OCI-M1 (cell line): Measurements from ENCODE around the gene MTM1.
A peak's percentile ranks its signal among the peaks of the same experiment; 100 is the strongest.

Experiments used
- DNase-seq: peaks from one replicate; lab custom pipeline; 2025; lab: John Stamatoyannopoulos, UW

Gene MTM1

DNA sequence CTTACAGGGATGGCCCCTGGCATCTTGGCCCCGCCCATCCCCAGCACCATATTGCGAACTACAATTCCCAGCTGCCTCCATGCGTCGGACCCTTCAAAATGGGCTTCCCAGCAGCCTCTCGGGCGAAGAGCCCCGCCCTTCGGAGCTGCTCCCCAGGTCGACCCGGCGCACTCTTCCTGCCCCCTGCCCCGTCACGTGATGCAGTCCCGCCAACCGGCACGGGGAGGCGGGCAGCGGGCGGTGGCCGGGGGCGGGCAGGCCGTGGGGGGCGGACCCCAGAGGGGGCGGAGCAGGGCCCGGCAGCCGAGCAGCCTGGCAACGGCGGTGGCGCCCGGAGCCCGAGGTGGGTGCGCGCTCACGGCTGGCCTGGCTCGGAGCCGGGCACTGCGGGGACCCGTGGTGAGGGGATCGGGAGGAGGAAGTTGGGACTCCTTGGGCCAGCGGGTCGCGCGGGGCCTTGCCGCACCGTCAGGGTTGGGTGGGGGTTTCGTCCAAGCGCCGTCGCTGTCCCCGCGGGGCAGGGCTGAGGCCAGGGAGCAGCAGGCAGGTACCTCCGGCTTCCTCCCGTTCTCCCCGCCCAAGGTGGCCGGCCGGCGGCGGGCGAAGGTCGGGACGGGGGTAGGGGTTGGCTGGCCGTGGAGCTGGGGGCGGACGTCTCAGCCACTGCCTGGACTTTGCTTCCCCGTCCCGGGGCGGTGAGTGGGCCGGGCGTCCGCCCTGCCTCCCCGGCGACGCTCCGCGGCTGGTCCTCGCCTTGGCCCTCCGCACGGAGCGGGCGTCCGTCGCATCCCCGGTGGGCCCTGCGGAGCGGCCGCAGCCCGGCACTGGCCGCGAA is at the start of gene MTM1:
Gene MTM1, plus strand, starts transcription at position 302 of the 835 bp plus-strand sequence. CDS start 23,994 bp downstream, outside the sequence.
- peak; percentile 97 for DNase-seq

DNA sequence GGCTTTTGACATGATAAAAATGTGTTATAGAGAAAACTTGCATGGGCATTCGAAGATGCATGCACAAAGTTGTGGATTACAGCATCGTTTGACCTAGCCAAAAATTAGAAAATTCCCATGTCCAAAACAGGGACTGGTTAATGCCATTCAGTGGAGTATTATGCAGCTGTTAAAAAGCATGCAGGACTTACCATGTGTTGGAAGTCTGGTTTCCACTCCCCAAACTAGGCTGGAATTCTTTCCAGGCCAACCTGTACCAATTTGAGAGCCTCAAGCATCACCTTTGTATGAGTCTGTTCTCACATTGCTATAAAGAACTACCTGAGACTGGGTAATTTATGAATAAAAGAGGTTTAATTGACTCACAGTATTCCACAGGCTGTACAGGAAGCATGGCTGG is 45.9 kb upstream of the MTM1 start:
- DNase-seq: no peak

DNA sequence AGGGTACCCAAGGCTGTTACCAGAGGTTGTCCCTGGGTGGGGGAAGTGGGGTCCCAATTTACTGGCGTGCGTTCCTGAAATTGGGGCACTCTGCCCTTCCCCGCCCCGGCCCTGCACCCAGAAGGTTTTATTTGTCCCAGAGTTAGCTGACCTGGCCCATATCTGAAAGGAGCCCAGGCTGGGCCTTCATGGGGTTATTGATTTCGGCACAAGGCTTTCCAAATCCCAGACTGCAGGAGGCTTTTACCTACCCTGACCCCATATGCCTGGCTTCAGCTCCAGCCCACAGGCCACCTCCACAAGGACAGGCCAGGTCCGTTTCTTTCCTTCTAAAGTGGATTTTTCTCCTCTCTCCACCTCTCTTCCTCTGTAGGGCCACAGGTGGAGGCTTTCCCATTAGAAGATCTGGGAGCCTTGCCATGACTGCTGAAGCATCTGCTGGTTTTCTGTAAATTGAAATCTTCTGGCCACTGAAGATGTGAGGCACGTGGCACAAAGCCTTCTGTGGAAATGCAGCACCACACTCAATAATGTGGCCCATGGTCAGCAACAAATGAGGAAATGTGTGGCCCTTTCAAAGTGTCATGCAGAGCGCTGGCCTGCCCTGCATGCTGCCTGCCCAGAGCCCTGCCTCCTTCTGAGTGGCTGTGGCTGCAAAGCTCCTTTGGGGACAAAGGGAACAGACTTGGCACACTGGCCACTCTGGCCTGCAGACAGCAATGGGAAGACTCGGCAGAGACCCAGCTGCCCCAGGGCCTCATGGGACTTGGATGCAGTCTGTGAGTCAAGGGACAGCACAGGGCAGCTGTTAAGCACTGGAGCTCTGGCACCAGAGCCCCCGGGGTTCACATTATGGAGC is 43.1 kb upstream of the MTM1 start:
- no peak for DNase-seq

DNA sequence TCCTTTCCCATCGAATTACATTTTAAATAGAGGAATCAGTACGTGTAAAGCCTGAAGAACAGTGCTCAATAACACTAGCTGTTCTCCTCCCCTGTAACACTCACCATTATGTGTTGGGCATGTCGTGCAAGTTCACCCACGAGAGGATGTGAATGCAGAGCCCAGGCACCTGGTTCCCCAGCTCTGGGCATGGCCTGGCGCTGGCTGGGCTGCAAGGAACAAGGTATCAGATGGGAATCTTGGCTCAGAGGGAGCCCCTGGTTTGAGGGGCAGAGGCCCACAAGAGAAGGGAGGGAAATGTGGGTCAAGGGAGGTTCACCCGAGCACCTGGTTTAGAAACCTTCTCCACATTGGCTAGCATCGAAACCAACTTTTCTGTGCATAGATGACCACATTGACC is 41.7 kb upstream of the MTM1 start:
- no peak for DNase-seq

DNA sequence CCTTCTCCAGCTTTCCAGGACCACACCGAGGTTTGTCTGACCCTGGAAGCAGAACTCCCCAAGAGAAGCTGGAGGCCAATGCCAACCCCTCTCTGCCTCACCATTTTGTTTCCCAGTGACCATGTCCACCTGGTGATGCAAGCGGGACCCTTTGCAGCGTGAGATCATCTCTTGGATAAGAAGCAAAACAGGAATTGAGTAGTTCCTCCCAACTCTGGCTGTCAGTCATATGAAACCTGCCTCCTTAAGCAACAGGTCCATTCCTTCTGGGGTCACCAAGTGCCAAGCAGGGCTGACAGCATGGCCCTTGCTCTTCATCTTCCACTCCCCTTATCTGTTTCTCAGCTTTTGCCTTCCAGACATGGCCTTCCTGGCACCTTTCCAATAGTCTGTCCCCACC is 41.3 kb upstream of the MTM1 start:
- DNase-seq: no peak

DNA sequence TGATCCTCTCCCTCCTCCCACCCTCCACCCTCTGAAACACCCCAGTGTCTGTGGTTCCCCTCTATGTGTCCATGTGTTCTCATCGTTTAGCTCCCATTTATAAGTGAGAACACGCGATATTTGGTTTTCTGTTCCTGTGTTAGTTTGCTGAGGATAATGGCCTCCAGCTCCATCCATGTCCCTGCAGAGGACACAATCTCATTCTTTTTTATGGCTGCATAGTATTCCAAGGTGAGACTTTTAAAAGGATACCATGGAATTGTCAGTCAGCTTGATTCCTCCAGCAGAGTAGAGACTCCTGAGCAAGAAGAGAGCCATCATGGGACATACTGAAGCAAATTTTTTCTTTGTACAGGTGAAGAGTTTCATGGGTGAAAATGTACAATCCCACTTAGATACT is 38.8 kb upstream of the MTM1 start:
- DNase-seq: no peak

DNA sequence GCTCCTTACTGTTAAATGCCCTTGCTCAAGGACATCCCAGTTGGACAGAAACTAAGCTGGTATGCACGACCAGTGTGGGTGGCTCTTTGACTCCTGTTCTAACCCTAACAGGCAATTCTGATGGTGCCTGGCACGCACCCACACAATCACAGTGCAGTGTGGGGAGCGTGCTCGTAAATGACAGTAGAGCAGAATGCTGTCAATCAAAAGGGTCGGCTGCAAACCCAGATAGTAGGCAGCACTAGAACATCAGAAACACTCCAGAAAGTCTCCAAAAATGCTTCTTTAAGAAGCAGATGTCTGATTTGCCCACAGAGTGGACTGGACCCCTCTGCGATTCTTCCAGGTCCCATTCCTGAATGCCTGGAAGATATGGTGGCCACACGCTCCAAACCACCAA is 37.6 kb upstream of the MTM1 start:
- no peak for DNase-seq

DNA sequence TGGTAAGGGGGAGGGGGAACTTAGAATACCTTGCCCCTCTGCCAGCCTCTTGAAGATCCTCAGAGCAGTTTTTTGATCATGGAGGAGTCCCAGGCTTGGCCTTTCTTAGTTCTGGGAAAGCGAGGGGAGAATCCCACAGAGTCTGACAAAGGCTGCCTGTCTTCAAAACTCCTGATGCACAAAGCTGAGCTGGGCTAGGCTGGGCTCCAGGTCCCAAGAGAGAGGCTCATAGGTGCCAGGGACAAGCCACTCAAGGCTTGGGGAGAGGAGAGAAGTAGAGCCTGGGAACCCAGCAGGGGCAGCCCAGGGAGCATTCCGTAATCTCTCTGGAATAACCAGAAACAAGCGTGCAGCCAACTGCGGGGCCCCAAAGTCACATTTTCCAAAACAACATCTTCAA is 37.0 kb upstream of the MTM1 start:
- no peak for DNase-seq

DNA sequence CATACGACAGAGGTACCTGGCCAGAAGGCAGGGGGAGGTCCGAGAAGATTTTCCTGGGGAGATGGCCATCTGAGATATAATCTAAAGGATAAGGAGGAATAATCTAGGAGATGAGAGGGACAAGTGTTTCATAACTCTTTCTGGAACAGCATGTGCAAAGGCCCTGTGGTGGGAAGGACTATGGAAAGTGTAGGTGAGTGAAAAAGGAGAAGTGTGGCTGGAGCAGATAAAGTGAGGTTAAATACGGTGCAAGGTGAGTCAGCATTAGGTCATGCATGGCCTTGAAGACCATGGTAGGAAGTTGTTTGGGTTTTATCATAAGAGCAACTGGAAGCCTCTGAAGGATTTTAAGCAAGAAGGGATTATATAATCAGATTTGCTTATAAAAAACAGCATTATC is 34.6 kb upstream of the MTM1 start:
- DNase-seq: peak; percentile 1

DNA sequence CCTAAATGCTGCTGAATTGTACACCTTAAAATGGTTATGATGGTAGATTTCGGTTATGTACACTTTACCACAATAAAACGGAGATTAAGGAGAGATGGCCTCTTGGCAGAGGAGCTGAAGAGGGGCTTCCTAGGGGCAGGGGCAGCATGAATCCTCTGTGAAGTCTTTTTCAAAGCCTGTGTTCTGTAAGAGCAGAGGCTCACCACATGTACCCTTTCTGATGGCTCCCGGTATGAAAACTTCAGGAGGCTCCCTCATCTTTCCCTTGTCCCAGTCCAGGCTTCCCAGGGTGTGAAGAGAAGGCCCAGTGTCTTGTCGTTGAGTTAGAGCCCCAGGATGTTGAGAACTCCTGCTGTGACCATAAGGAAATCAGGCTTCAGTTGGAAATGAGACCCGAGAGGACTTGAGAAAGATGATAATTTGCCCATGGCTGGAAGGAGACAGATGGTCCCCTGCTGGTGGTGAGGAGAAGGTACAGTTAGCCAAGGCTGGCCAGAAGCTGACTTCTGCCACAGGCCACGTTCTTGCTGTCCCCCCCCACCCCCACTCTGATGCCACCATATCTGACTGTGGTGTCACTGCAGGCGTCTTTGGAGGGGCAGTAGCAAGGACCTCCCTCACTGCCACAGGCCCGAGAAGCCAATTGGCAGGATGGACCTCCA is 31.8 kb upstream of the MTM1 start:
- DNase-seq: no peak

DNA sequence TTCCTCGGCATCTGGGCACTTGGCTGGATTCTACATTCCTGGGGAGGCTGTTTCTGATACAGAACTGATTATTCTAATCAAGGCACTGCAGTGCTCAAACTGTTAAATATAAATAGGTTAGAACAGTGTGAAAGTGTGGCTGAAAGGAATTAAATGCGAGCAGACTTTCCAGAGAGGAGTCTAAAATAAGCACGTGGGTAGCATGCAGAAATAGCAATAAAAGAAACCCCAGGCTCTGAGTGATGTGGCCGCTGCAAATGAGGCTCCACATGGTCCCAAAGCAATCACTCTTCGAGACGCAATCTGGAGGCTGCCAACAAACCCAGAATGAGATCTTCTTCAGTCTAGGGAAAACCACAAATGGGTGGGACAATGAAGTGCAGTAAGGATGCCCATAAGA is 30.6 kb upstream of the MTM1 start:
- no peak for DNase-seq

DNA sequence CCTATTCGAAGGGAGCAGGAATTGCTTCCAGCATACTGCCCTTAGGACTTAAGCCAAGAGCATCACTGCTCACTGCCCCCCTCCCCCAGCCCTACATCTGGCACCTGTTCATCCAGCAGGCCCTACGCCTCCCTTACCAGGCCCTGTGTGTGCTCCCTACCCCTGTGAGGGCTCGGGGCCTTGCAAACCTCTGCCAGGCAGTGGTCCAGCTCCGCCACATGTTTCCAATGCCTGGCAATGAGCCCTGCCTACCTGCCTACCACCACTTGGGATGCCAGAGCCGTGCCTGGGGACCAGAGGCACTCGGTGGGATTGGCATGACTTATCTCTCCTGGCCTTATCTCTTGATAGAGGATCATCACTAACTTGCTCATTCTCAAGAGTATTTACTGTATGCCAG is 27.5 kb upstream of the MTM1 start:
- DNase-seq: no peak

DNA sequence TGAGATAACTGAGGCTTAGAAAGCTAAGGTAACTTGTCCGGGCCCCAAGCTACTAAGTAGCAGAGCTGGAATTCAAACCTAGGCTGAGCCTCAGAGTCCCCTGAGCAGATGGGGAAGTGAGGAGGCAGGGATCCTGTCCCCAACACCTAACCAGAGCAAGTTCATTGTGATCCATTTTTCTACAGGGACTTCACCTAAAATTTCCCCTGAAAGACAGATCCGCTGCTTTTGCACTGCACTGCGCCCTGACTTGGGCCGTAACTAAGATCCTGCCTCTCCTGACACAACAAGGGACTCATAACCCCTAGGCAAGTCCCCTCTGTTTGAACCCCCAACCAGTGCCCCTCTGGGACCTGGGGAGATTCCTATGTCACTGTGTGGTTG is 25.6 kb upstream of the MTM1 start:
- no peak for DNase-seq

DNA sequence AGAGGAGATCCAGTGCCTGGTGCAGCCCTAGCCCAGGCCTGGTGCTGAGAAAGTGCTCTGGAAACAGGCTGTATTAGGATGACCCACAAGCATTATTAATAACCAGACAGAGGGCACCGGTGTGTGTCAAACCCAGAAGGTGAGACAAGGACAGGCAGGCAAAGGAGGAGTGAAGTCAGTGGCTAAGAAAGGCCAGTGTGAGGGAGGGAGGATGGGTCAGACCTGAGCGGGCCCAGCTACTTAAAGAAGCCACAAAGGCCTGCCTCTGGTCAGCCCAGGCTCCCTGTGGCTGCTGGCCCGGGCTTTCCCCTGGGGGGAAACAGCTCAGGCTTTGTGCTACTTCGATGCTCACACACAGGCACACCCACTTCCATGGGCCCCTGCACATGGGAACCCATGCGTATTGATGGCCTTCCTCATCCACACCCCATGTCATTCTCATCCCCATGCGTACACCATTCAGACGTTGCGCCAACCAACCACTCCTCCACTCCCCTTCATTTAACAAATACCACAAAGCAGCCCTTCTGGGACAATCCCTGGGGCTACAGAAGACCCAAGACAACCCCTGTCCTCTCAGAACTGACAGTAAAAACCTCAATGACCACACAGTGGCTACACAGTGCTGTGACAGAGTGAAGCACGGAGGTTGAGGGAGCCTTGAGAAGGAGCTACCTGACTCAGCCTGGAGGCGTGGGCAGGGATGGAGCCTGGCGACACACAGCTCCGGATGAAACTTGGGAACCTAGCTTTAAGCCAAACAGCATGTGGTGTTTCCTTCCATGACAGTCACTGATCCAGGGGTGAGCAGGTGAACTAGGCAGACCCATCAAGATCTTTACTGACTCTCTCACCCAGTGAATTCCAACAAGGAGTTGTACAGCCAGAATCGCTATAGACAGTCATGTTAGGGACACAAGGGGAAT is 24.9 kb upstream of the MTM1 start:
- no peak for DNase-seq

DNA sequence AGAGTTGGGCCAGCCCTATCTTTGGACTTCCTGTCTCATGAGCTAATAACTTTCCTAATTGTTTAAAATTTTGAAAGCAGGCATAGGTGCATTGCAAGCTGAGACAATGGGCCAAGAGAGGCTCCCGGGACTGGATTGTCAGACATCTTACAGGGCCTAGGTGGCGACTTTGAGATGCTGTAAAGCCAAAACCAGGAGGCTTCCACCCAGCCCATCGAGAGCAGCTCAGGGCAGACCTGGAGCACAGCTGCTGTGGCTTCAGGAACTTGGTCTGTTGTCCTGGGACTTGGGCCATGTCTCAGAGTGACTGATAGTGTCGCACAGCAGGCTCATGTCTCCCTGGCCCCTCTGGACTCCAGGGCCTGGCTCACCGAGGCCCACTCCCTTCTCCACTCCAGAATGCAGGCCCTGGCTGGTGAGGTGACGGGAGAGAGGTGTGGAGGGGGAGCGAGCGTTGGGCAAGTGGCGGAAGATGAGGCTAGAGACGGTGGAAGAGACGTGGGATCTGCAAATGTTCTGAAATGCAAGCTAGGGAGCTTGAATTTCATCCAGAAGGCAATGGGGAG is 24.1 kb upstream of the MTM1 start:
- peak; percentile 34 for DNase-seq

DNA sequence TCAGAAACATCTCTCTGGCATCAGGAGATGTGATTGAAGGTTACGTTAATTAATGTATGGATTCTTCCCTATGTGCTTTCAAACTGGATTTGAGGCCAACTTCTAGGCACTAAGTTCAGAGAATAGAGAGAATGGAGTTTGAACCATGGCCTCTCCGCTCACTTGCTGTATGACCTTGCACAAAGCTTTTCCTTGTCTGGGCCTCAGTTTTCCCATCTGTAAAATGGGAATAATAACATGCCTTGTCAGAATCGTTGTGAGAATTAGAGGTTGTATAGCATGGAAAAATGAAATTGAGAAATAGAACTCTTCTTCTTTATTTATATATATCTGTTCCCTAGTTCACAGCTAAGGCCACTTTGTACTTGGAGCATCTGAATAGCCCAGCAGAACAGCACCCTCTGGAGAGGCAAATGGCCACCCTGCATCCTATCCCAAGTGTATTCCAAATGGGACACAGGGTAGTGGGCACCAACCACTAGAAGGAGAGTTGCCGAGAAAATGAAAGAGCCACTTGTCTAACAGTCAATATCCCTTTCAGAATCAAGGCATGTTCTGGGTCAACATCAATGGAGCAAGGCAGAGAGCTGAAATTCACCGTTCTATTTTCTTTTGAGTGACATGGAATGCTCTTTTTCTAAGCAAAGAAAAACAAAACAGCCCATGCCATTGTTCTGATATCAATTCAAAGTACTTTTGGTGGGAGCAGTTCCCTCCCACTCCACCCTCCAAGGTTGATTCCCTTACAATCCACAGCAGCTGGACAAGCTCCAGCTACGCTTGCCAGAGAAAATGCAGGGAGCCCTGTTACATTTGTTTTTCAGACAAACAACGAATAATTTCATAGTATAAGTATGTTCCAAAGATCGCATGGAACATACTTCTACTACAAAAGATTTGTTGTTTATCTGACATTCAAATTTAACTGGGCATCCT is 23.3 kb upstream of the MTM1 start:
- DNase-seq: no peak

DNA sequence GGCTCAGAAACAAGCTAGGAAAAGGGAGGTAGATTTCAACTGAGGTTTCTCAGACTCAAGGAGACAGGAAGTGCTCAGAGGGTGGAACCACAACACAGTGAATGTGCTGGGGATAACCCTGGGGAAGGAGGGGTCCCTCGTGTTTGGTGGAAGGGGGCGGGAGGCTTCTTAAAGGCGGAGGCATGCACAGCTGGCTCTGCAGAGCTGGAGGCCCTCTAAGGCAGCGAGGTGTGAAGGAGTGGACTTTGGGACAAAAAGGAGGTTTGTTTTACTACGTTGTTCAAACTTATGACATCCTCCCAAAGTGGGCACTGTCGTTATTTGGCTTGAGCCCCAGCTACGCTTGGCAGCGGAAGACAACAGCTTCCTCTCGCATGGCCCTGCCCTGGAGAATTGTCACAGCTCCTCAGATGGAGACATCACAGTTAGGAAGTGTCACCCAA is 21.7 kb upstream of the MTM1 start:
- DNase-seq: no peak

DNA sequence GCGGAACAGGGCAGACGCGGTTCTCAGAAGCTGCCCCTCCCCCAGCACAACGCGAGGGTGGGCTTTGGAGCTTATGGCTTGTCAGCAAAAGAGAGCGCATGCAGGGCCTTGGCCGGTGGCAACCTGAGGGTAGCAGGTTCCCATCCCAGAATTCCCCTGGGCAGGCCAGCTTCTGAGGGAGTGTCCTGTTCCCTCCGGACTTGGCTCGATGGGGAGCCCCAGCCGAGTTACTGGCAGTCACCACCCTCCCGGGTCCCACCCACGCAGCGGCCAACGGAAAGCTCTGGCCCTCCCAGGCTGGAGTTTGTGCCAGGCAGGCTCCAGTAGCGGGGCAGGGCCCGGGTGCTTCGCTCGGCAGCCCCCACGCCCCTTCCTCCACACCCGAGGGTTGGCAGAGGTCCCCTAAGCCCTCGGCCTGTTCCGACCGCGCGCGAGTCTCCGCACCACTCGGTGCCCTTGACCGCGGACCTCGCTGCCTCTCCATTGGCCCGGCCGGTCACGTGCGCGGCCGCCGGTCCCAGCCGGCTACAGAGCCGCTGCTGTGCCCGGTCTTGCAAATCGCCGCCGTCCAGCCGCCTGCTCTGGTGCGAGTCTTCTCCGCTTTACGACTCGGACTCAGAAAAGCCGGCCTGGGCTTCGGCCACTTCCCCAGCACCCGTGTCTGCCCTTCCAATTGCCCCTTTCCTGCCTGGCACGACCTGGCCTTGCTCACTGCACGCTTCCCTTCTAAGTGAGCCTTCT is 20.9 kb upstream of the MTM1 start:
- DNase-seq: no peak

DNA sequence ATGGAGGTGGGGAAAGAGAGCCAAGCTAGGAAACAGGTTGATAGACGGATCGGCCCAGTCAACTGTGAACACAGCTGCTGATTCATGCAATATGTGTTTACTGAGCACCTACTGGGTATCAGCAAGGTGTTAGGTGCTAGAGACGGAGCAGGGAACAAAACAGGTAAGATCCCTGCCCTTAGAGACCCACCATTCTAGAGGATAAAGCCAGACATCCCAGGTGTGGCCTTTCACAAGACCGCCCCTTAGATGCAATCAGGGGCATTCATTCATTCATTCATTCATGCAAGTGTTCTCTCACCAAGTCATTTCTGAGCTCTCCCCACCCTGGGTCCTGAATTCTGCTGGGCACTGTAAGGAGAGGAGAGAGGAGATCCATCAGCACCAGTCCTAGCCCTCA is 20.2 kb upstream of the MTM1 start:
- DNase-seq: no peak
